CD4-positive, alpha-beta memory T cell (primary cell): ENCODE measurements around the gene C5orf15. TPM values are rescaled to one million over a fixed set of nuclear protein-coding genes. Genes with fewer than 3 reads are reported as not detected.
"Not testable (repeated sequence)": the region's sequence is repeated elsewhere in the genome, so short reads cannot be mapped to it uniquely, and the experiment has no call there.

ENCODE experiments used
- CTCF ChIA-PET: fragments of 350-600 bp; sonication (Branson Sonifier 250); formaldehyde crosslinking; loops from one replicate; lab custom pipeline; 2021; ENCODE audit warnings: inconsistent platforms; ENCODE audit not compliant: partially characterized antibody; lab: Charles Lee
- POLR2A ChIA-PET: fragments of 350-600 bp; sonication (Branson Sonifier 250); formaldehyde crosslinking; loops from one replicate; lab custom pipeline; 2021; ENCODE audit not compliant: partially characterized antibody; lab: Charles Lee
- DNase-seq, 5 donors: peaks; one replicate each; pipeline versions ENCODE4 v3.0.0 to v3.0.0-alpha.2; 2020 to 2022; ENCODE audit warnings: mixed read lengths in 1 of 5
- H3K27ac ChIP-seq: one replicate; pipeline ENCODE4 v1.7.0; 2013; ENCODE audit warnings: low read depth, low read length
- H3K27me3 ChIP-seq: 2 replicates; pipeline ENCODE4 v1.7.0; 2013; ENCODE audit warnings: mild to moderate bottlenecking, low read length, moderate library complexity; ENCODE audit not compliant: insufficient read depth
- H3K36me3 ChIP-seq: 2 replicates; pipeline ENCODE4 v1.7.0; 2013; ENCODE audit warnings: mild to moderate bottlenecking, low read length, moderate library complexity; ENCODE audit not compliant: insufficient read depth
- H3K4me1 ChIP-seq: 2 replicates; pipeline ENCODE4 v1.7.0; 2013; ENCODE audit warnings: mild to moderate bottlenecking, low read length, moderate library complexity; ENCODE audit not compliant: insufficient read depth
- H3K4me3 ChIP-seq, 2 donors: one replicate each; pipeline ENCODE4 v1.7.0; 2013; ENCODE audit warnings: low read length in 2 of 2, mild to moderate bottlenecking in 1 of 2
- H3K9me3 ChIP-seq, 2 donors: one replicate each; pipeline ENCODE4 v1.7.0; 2013; ENCODE audit warnings: low read length in 2 of 2, control low read depth in 1 of 2; ENCODE audit not compliant: control insufficient read depth in 1 of 2
- H3K27ac Mint-ChIP-seq, 7 donors: one replicate each; pipeline ENCODE4 v1.8.0; 2020 to 2021; ENCODE audit warnings: mixed read lengths in 7 of 7, mild to moderate bottlenecking in 6 of 7, inconsistent platforms in 3 of 7, moderate library complexity in 3 of 7
- H3K27me3 Mint-ChIP-seq, 2 donors: one replicate each; pipeline ENCODE4 v1.8.0; 2020 to 2021; ENCODE audit warnings: mixed read lengths in 2 of 2
- H3K36me3 Mint-ChIP-seq, 2 donors: one replicate each; pipeline ENCODE4 v1.8.0; 2020 to 2021; ENCODE audit warnings: mixed read lengths in 2 of 2, inconsistent platforms in 1 of 2, mild to moderate bottlenecking in 1 of 2
- H3K4me1 Mint-ChIP-seq, 4 donors: one replicate each; pipeline ENCODE4 v1.8.0; 2020 to 2021; ENCODE audit warnings: mixed read lengths in 4 of 4, mild to moderate bottlenecking in 1 of 4
- H3K4me3 Mint-ChIP-seq, 8 donors: one replicate each; pipeline ENCODE4 v1.8.0; 2020 to 2021; ENCODE audit warnings: mixed read lengths in 8 of 8, mild to moderate bottlenecking in 7 of 8, moderate library complexity in 6 of 8, inconsistent platforms in 3 of 8
- H3K9me3 Mint-ChIP-seq, 8 donors: one replicate each; pipeline ENCODE4 v1.8.0; 2020 to 2021; ENCODE audit warnings: mixed read lengths in 8 of 8, mild to moderate bottlenecking in 5 of 8, inconsistent platforms in 3 of 8, moderate library complexity in 1 of 8
- intact Hi-C: fragments of 100-400 bp; cut with micrococcal nuclease; formaldehyde crosslinking; loops from one replicate; pipeline ENCODE4 v1.15.1; 2023
- polyA plus RNA-seq, 2 donors: library from polyadenylated mRNA; unstranded; fragments of 300-500 nt; fragmentation: Illumina TruSeq; gene quantifications; one replicate each; pipeline ENCODE4 v1.2.3, GENCODE V29; 2021
- total RNA-seq, 2 experiments: library from RNA; stranded (reverse); gene quantifications; one replicate each; pipeline ENCODE4 v1.2.3, GENCODE V29; 2021

The C5orf15 gene
- total and polyA plus RNA-seq, 4 experiments from 2014 or later: 13.3 to 28.8 (median 22.2) TPM

GRCh38 chr5:133939668-133940067, 28.8 kb downstream of the C5orf15 start:
- POLR2A ChIA-PET: no interaction called here
- Histone ChIP-seq H3K27me3 (no peaks in the 10 kb centered on the region), H3K27ac (no peak overlapping the region), H3K9me3 (no peaks in the 10 kb centered on the region), H3K4me3 (no peak overlapping the region), H3K36me3 (no peaks in the 10 kb centered on the region), H3K4me1 (no peaks in the 10 kb centered on the region)
- DNase-seq: no peak
- Mint-ChIP-seq H3K27me3 (peaks cover 2 to 3% of the 10 kb centered on the region in 2 donors), H3K4me1 (no peaks in the 10 kb centered on the region), H3K27ac (no peak overlapping the region), H3K9me3 (peaks cover 0 to 2% (median 0%) of the 10 kb centered on the region in 8 donors), H3K36me3 (no peaks in the 10 kb centered on the region), H3K4me3 (no peak overlapping the region)
- intact Hi-C loops: no loop called here
- CTCF ChIA-PET: no interaction called here

- no peak overlapping the region for H3K4me3 ChIP-seq
- Mint-ChIP-seq H3K27me3 (peaks cover 0 to 2% of the 10 kb centered on the region in 2 donors), H3K9me3 (peaks cover 0 to 2% (median 0%) of the 10 kb centered on the region in 8 donors), H3K36me3 (no peaks in the 10 kb centered on the region), H3K27ac (no peak overlapping the region), H3K4me1 (no peaks in the 10 kb centered on the region), H3K4me3 (no peak overlapping the region)
- no peaks in the 10 kb centered on the region for H3K9me3 ChIP-seq
- no peak overlapping the region for H3K27ac ChIP-seq
- ChIA-PET CTCF (no interaction called here), POLR2A (no interaction called here)
- no peaks in the 10 kb centered on the region for H3K4me1 ChIP-seq
- no peaks in the 10 kb centered on the region for H3K27me3 ChIP-seq
- no peak for DNase-seq
- intact Hi-C loops: no loop called here
- no peaks in the 10 kb centered on the region for H3K36me3 ChIP-seq
Measured at GRCh38 chr5:133938929-133939328, 29.5 kb downstream of the C5orf15 start.

GRCh38 chr5:133938039-133938821, 30.2 kb downstream of the C5orf15 start:
- H3K4me3 Mint-ChIP-seq: no peak overlapping the region

GRCh38 chr5:133937628-133938027, 30.8 kb downstream of the C5orf15 start:
- H3K27me3 Mint-ChIP-seq, H3K9me3 ChIP-seq, H3K4me1 Mint-ChIP-seq, H3K27ac ChIP-seq, H3K27me3 ChIP-seq, H3K4me1 ChIP-seq, H3K4me3 Mint-ChIP-seq, POLR2A ChIA-PET, intact Hi-C loops, H3K4me3 ChIP-seq, DNase-seq, H3K36me3 Mint-ChIP-seq, H3K9me3 Mint-ChIP-seq, H3K36me3 ChIP-seq, H3K27ac Mint-ChIP-seq: not testable (repeated sequence)
- CTCF ChIA-PET: interaction anchor here (0.6 kb wide), 1 partner anchor 1520 kb away, joined by 3 read pairs; no protein-coding TSS in a partner anchor

More at GRCh38 chr5:133938039-133938821, 30.2 kb downstream of the C5orf15 start:
- no peaks in the 10 kb centered on the region for H3K9me3 ChIP-seq
- no peak overlapping the region for H3K27ac ChIP-seq
- H3K27ac Mint-ChIP-seq: no peak overlapping the region
- no peaks in the 10 kb centered on the region for H3K4me1 Mint-ChIP-seq
- H3K36me3 Mint-ChIP-seq: no peaks in the 10 kb centered on the region
- H3K36me3 ChIP-seq: no peaks in the 10 kb centered on the region
- intact Hi-C loops: no loop called here
- H3K9me3 Mint-ChIP-seq: peaks cover 0 to 2% (median 0%) of the 10 kb centered on the region in 8 donors
- H3K27me3 Mint-ChIP-seq: peaks cover 0 to 2% of the 10 kb centered on the region in 2 donors
- no peak for DNase-seq
- H3K27me3 ChIP-seq: no peaks in the 10 kb centered on the region
- ChIA-PET CTCF (interaction anchor here (0.6 kb wide), 1 partner anchor 1520 kb away, joined by 3 read pairs; no protein-coding TSS in a partner anchor), POLR2A (no interaction called here)
- no peaks in the 10 kb centered on the region for H3K4me1 ChIP-seq
- H3K4me3 ChIP-seq: no peak overlapping the region

GRCh38 chr5:133936651-133937015, 31.8 kb downstream of the C5orf15 start:
- H3K27me3 ChIP-seq: no peaks in the 10 kb centered on the region
- Mint-ChIP-seq H3K4me3 (no peak overlapping the region), H3K27me3 (peaks cover 0 to under 1% of the 10 kb centered on the region in 2 donors), H3K36me3 (no peaks in the 10 kb centered on the region), H3K9me3 (no peaks in the 10 kb centered on the region), H3K27ac (peak overlapping the region in 1 of 7 donors; percentile 25), H3K4me1 (peaks cover 0 to 7% (median under 1%) of the 10 kb centered on the region in 4 donors)
- no peak for DNase-seq
- H3K27ac ChIP-seq: no peak overlapping the region
- no peaks in the 10 kb centered on the region for H3K9me3 ChIP-seq
- no peaks in the 10 kb centered on the region for H3K36me3 ChIP-seq
- CTCF ChIA-PET: no interaction called here
- intact Hi-C loops: no loop called here
- no peak overlapping the region for H3K4me3 ChIP-seq
- POLR2A ChIA-PET: no interaction called here
- no peaks in the 10 kb centered on the region for H3K4me1 ChIP-seq

- CTCF ChIA-PET, intact Hi-C loops, H3K4me1 ChIP-seq, H3K9me3 ChIP-seq, POLR2A ChIA-PET, H3K27me3 Mint-ChIP-seq, H3K27ac ChIP-seq, H3K36me3 Mint-ChIP-seq, DNase-seq, H3K4me3 ChIP-seq, H3K36me3 ChIP-seq, H3K9me3 Mint-ChIP-seq, H3K27ac Mint-ChIP-seq, H3K27me3 ChIP-seq, H3K4me3 Mint-ChIP-seq: not testable (repeated sequence)
- H3K4me1 Mint-ChIP-seq: peaks cover 0 to 11% (median 4%) of the 10 kb centered on the region in 4 donors
Measured at GRCh38 chr5:133935991-133936650, 32.3 kb downstream of the C5orf15 start.

GRCh38 chr5:133935667-133935940, 32.8 kb downstream of the C5orf15 start:
- DNase-seq: no peak
- ChIA-PET POLR2A (no interaction called here), CTCF (no interaction called here)
- H3K27me3 Mint-ChIP-seq: no peaks in the 10 kb centered on the region
- no peaks in the 10 kb centered on the region for H3K36me3 Mint-ChIP-seq
- H3K9me3 Mint-ChIP-seq: no peaks in the 10 kb centered on the region
- H3K4me1 Mint-ChIP-seq: peaks cover 3 to 16% (median 8%) of the 10 kb centered on the region in 4 donors
- Histone ChIP-seq H3K4me3 (no peak overlapping the region), H3K27me3 (no peaks in the 10 kb centered on the region), H3K27ac (no peak overlapping the region), H3K9me3 (no peaks in the 10 kb centered on the region), H3K4me1 (peaks cover 9% of the 10 kb centered on the region), H3K36me3 (no peaks in the 10 kb centered on the region)
- H3K4me3 Mint-ChIP-seq: no peak overlapping the region
- intact Hi-C loops: no loop called here
- H3K27ac Mint-ChIP-seq: no peak overlapping the region
